Activated B cell treated with CpG ODN at 0.5 μM for 24 hours (primary cell): ENCODE measurements around the gene OLAH. TPM values are rescaled to one million over a fixed set of nuclear protein-coding genes. Genes with fewer than 3 reads are reported as not detected.

ENCODE experiments used
- ATAC-seq: fragments of 200-7000 bp; cut with Tn5 transposase; one replicate; pipeline ENCODE4 v1.10.0; 2021; ENCODE audit warnings: low read depth, mild to moderate bottlenecking, moderate library complexity
- CTCF ChIA-PET: fragments of 350-600 bp; sonication (Branson Sonifier 250); formaldehyde crosslinking; loops from one replicate; lab custom pipeline; 2021; ENCODE audit warnings: antibody characterized with exemption; lab: Charles Lee
- POLR2A ChIA-PET: fragments of 350-600 bp; sonication (Branson Sonifier 250); formaldehyde crosslinking; loops from one replicate; lab custom pipeline; 2021; ENCODE audit warnings: antibody characterized with exemption; lab: Charles Lee
- DNase-seq: peaks from one replicate; pipeline ENCODE4 v3.0.0; 2022
- H3K27ac Mint-ChIP-seq: one replicate; pipeline ENCODE4 v1.8.0; 2020; ENCODE audit warnings: mixed read lengths
- H3K27me3 Mint-ChIP-seq: one replicate; pipeline ENCODE4 v1.8.0; 2021; ENCODE audit warnings: mixed read lengths
- H3K36me3 Mint-ChIP-seq: one replicate; pipeline ENCODE4 v1.8.0; 2021; ENCODE audit warnings: low read depth, mixed read lengths
- H3K4me1 Mint-ChIP-seq: one replicate; pipeline ENCODE4 v1.8.0; 2021; ENCODE audit warnings: mixed read lengths
- H3K4me3 Mint-ChIP-seq: one replicate; pipeline ENCODE4 v1.8.0; 2020; ENCODE audit warnings: mild to moderate bottlenecking, mixed read lengths
- H3K9me3 Mint-ChIP-seq: one replicate; pipeline ENCODE4 v1.8.0; 2020; ENCODE audit warnings: mixed read lengths
- CTCF ChIP-seq: fragments of 200-600 bp; IDR thresholded peaks from one replicate; pipeline ENCODE4 v1.8.0; 2022; ENCODE audit warnings: antibody characterized with exemption, mild to moderate bottlenecking
- intact Hi-C: fragments of 100-400 bp; cut with micrococcal nuclease; formaldehyde crosslinking; loops from one replicate; pipeline ENCODE4 v1.15.1; 2024
- total RNA-seq: library from RNA; stranded (reverse); gene quantifications from 2 replicates; pipeline ENCODE4 v1.2.3, GENCODE V29; 2022

Gene OLAH
- total RNA-seq, 1 donor from 2014 or later: not detected

DNA sequence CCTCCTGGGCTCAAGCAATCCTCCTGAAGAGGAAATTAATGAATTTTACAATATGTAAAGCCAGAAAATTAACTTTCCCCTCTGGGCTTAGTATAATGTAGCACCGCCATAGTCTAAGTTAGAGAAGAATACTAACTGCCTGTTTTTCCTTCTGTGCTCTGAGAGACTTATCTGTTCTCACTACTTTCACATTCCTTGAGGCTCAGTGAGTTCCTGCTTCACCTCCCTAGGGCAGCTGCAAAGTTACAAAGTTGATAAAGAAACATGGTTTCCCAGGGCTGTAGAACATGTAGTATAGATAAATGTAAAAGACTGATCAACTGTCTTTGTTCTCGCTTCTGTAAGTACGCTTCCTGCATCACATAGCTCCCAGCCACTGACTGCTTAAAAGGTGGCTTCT lies 16.0 kb upstream of the OLAH start:
- no peaks in the 10 kb centered on the region for H3K36me3 Mint-ChIP-seq

GRCh38 chr10:15035385-15036301 lies 8.1 kb upstream of the OLAH start:
- no peaks in the 10 kb centered on the region for H3K36me3 Mint-ChIP-seq
- CTCF ChIA-PET: no interaction called here
- no peak overlapping the region for H3K4me3 Mint-ChIP-seq
- H3K9me3 Mint-ChIP-seq: no peaks in the 10 kb centered on the region
- no peaks in the 10 kb centered on the region for H3K4me1 Mint-ChIP-seq
- POLR2A ChIA-PET: no interaction called here
- no peak overlapping the region for H3K27ac Mint-ChIP-seq
- DNase-seq (no peak), ATAC-seq (no peak)
- no peak for TF ChIP-seq CTCF
- peaks cover 6% of the 10 kb centered on the region for H3K27me3 Mint-ChIP-seq
- intact Hi-C loops: no loop called here

More for the DNA sequence above, 16.0 kb upstream of the OLAH start:
- POLR2A ChIA-PET: no interaction called here
- ATAC-seq (no peak), DNase-seq (no peak)
- no peak for TF ChIP-seq CTCF
- Mint-ChIP-seq H3K27ac (no peak overlapping the region), H3K27me3 (no peaks in the 10 kb centered on the region), H3K9me3 (no peaks in the 10 kb centered on the region), H3K4me3 (no peak overlapping the region), H3K4me1 (no peaks in the 10 kb centered on the region)
- intact Hi-C loops: no loop called here
- CTCF ChIA-PET: no interaction called here

DNA sequence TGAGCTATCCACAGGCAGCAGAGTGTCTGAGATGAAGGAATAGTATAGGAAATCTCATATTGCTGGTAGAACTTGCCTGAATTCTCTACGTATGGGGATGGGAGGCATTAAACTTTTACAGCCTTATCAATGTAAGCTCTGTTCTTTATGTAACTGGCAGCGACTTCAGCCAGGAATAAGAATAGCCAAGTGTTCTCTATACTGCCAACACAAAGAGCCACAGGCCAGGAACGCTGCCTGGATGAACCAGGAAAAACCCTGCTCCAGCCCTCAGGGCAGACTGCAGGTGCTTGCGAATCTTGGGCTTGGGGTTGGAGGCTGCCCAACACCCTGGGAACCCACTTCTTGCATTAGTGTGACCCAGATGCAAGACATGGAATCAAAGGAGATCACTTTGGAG lies 6.1 kb upstream of the OLAH start:
- POLR2A ChIA-PET: no interaction called here
- Mint-ChIP-seq H3K27ac (no peak overlapping the region), H3K4me1 (no peaks in the 10 kb centered on the region), H3K4me3 (no peak overlapping the region), H3K27me3 (peaks cover 6% of the 10 kb centered on the region), H3K36me3 (no peaks in the 10 kb centered on the region), H3K9me3 (no peaks in the 10 kb centered on the region)
- CTCF ChIA-PET: no interaction called here
- ATAC-seq: no peak
- DNase-seq: no peak
- no peak for TF ChIP-seq CTCF
- intact Hi-C loops: no loop called here

DNA sequence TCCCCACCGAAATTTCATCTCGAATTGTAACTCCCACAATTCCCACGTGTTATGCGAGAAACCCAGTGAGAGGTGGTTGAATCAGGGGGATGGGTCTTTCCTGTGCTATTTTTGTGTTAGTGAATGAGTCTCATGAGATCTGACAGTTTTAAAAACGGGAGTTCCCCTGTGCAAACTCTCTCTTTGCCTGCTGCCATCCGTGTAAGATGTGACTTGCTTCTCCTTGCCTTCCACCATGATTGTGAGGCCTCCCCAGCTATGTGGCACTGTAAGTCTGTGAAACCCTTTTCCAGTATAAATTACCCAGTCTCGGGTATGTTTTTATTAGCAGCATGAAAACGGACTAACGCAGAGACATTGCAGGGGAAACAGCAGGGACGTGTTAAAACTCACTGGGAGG lies 5.3 kb upstream of the OLAH start:
- POLR2A ChIA-PET: no interaction called here
- Mint-ChIP-seq H3K9me3 (no peaks in the 10 kb centered on the region), H3K4me1 (no peaks in the 10 kb centered on the region), H3K36me3 (no peaks in the 10 kb centered on the region), H3K4me3 (no peak overlapping the region), H3K27me3 (peaks cover 6% of the 10 kb centered on the region), H3K27ac (no peak overlapping the region)
- intact Hi-C loops: no loop called here
- CTCF ChIA-PET: no interaction called here
- TF ChIP-seq CTCF: no peak
- ATAC-seq (no peak), DNase-seq (no peak)

DNA sequence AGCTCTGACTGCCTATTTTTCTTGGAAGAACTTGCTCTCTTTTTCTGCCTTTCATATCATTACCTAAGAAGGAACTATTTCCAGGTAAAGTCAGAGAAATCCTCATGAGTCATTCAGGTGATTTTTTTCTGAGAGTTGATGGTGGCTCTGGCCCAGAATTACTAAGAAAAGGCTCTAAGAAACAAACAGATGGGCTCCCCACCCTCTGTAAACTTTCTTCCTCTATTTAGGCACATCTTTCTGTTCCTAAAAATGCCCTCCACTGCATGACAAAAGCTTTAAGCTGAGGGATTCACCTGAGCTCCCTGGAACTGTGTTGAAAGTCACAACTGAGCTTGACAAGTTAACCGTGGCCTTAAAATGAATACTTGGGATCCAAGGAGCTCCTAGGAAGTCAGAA lies 1.6 kb downstream of the OLAH start:
- no peaks in the 10 kb centered on the region for H3K36me3 Mint-ChIP-seq
- H3K9me3 Mint-ChIP-seq: no peaks in the 10 kb centered on the region
- no peak for TF ChIP-seq CTCF
- intact Hi-C loops: no loop called here
- POLR2A ChIA-PET: no interaction called here
- no peak overlapping the region for H3K27ac Mint-ChIP-seq
- ATAC-seq (no peak), DNase-seq (no peak)
- CTCF ChIA-PET: no interaction called here
- H3K4me1 Mint-ChIP-seq: no peaks in the 10 kb centered on the region
- H3K4me3 Mint-ChIP-seq: no peak overlapping the region
- peaks cover 5% of the 10 kb centered on the region for H3K27me3 Mint-ChIP-seq
